H1 (cell line): ENCODE results near the gene AGBL5.

Experiments used
- BACH1 ChIP-seq: IDR thresholded peaks from 2 replicates; pipeline ENCODE4 v1.6.1; 2012; ENCODE audit warnings: low read length, improper control_type of control experiment
- EP300 ChIP-seq, 2 experiments: IDR thresholded peaks; 1 replicate in 1 of 2; 2 replicates in 1 of 2; pipeline ENCODE4 v1.6.1; 2011 to 2012; ENCODE audit warnings: low read depth in 2 of 2, low read length in 2 of 2, mild to moderate bottlenecking in 2 of 2, borderline replicate concordance in 1 of 2, inconsistent platforms in 1 of 2, moderate library complexity in 1 of 2
- POLR2A ChIP-seq, 2 experiments: IDR thresholded peaks; 1 replicate in 1 of 2; 2 replicates in 1 of 2; pipeline ENCODE4 v1.6.1; 2011; ENCODE audit warnings: low read depth in 2 of 2, low read length in 2 of 2, mild to moderate bottlenecking in 2 of 2; ENCODE audit errors: control extremely low read depth in 1 of 2
- TF ChIP-seq, protein P1 (sequence below), 3 experiments: IDR thresholded peaks; 1 replicate in 2 of 3; 2 replicates in 1 of 3; pipeline versions ENCODE4 v1.5.1 to v1.6.1; 2011; ENCODE audit warnings: low read length in 3 of 3, mild to moderate bottlenecking in 3 of 3, inconsistent platforms in 2 of 3, low read depth in 1 of 3, moderate library complexity in 1 of 3; ENCODE audit not compliant: insufficient read depth in 1 of 3; ENCODE audit errors: control extremely low read depth in 1 of 3
- TF ChIP-seq, protein P2 (sequence below): IDR thresholded peaks from 2 replicates; pipeline ENCODE4 v1.6.1; 2012; ENCODE audit warnings: low read length, inconsistent platforms

DNA sequence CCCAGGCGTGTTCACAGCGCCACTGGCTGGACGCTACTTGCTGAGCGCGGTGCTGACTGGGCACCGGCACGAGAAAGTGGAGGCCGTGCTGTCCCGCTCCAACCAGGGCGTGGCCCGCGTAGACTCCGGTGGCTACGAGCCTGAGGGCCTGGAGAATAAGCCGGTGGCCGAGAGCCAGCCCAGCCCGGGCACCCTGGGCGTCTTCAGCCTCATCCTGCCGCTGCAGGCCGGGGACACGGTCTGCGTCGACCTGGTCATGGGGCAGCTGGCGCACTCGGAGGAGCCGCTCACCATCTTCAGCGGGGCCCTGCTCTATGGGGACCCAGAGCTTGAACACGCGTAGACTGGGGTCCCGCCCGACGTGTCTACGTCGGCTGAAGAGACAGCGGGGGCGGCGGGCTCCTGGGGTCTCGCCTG, 34.2 kb downstream of the AGBL5 start:
- TF ChIP-seq, protein P1, sequence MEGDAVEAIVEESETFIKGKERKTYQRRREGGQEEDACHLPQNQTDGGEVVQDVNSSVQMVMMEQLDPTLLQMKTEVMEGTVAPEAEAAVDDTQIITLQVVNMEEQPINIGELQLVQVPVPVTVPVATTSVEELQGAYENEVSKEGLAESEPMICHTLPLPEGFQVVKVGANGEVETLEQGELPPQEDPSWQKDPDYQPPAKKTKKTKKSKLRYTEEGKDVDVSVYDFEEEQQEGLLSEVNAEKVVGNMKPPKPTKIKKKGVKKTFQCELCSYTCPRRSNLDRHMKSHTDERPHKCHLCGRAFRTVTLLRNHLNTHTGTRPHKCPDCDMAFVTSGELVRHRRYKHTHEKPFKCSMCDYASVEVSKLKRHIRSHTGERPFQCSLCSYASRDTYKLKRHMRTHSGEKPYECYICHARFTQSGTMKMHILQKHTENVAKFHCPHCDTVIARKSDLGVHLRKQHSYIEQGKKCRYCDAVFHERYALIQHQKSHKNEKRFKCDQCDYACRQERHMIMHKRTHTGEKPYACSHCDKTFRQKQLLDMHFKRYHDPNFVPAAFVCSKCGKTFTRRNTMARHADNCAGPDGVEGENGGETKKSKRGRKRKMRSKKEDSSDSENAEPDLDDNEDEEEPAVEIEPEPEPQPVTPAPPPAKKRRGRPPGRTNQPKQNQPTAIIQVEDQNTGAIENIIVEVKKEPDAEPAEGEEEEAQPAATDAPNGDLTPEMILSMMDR (IDR thresholded peaks at IDR 0.05; ENCODE audit: control extremely low read depth in 1 of 3, insufficient read depth in 1 of 3, low read depth in 1 of 3, low read length in 3 of 3) = peak in 2 of 3 experiments; percentile 40 to 51; a peak in 2 of 4 replicates
- TF ChIP-seq BACH1 (no peak), POLR2A (IDR thresholded peaks at IDR 0.05; ENCODE audit: control extremely low read depth in 1 of 2, low read depth in 2 of 2, low read length in 2 of 2) (no peak), EP300 (IDR thresholded peaks at IDR 0.05; ENCODE audit: borderline replicate concordance in 1 of 2, low read depth in 2 of 2, low read length in 2 of 2) (no peak)
- TF ChIP-seq, protein P2, sequence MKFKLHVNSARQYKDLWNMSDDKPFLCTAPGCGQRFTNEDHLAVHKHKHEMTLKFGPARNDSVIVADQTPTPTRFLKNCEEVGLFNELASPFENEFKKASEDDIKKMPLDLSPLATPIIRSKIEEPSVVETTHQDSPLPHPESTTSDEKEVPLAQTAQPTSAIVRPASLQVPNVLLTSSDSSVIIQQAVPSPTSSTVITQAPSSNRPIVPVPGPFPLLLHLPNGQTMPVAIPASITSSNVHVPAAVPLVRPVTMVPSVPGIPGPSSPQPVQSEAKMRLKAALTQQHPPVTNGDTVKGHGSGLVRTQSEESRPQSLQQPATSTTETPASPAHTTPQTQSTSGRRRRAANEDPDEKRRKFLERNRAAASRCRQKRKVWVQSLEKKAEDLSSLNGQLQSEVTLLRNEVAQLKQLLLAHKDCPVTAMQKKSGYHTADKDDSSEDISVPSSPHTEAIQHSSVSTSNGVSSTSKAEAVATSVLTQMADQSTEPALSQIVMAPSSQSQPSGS = no peak
